Stimulated activated CD8-positive, alpha-beta memory T cell treated with anti-CD3 and anti-CD28 coated beads, Interleukin-15, amount 100 ng/mL, for 24 hours (primary cell): ENCODE measurements around the gene TTC39B.

ENCODE experiments used
- DNase-seq: peaks from one replicate; pipeline ENCODE4 v3.0.0-alpha.2; 2020; ENCODE audit warnings: low read depth

Gene TTC39B

GRCh38 chr9:15300218-15300617, 6.8 kb downstream of the TTC39B start:
- no peak for DNase-seq

GRCh38 chr9:15299374-15299939, 7.6 kb downstream of the TTC39B start:
- DNase-seq: no peak

DNA sequence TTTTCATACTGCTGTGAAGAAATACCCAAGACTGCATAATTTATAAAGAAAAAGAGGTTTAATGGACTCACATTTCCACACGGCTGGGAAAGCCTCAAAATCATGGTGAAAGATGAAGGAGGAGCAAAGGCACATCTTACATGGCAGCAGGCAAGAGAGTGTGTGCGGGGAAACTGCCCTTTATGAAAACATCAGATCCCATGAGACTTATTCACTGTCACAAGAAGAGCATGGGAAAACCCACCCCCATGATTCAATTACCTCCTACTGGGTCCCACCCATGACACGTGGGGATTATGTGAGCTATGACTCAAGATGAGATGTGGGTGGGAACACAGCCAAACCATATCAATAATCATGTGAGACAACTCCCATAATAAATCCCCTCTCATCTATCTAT, 8.7 kb downstream of the TTC39B start:
- DNase-seq: no peak

DNA sequence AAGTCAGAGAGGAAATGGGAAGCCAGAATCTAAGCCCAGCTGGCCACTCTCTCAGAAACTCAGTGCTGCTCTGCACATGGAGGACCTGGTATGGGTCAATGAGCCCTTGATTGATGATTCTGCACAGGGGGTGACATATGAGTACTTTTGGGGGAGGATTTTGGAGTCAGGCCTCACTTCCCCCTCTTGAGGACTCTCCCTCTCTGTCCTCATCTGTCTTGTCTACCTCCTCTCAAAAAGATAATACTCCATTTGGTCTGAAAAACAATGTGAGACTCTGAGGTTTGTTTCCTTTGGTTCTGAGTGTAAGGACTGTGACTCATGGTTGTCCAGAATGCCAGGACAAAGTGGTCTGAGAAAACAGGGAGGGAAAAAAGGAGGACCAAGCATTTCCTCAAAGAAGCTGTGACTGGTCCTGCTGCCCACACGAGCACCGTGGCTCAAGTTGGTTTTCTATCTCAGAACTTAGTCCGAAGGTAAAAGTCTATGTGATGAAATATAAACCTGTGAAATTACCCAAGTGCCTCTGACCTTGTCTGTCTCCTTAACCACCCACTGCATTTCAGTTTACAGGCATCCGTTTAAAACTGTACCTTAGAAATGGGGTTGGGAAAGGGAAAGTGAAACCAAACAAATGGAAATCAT, 11.1 kb downstream of the TTC39B start:
- no peak for DNase-seq

GRCh38 chr9:15294604-15295003, 12.4 kb downstream of the TTC39B start:
- no peak for DNase-seq

DNA sequence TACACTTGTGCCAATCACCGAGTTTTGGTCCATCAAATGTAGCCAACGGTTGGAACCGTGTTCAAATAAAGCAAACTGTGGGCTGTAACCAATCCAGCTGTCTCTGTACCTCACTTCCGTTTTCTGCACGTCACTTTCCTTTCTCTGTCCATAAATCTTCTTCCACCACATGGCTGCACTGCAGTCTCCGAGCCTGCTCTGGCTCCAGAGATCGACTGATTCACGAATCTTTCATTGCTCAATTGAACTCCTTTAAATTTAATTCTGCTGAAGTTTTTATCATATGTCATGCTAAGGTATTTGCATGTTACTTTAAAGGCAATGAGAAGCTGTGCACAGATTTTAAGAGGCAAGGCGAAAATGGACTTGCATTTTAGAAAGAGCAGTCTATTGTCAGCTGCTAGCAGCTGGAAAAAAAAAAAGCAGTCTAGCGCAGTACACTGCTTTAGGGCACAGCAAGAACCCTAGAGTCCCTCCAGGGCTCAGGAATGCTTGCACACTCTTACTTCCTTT, 13.2 kb downstream of the TTC39B start:
- no peak for DNase-seq

DNA sequence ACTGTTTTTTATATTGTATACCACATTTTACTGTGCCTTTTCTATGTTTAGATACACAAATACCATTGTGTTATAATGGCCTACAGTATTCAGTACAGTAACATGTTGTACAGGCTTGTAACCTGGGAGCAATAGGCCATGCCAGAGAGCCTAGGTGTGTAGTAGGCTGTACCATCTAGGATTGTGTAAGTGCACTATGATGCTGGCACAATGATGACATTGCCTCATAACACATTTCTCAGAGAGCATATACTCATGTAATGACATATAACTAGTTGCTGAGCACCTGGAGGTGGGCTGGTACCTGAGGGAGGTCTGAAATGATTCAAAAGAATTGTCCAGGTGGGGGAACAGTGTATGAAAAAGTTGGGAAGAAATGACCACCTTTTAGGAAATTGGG, 13.9 kb downstream of the TTC39B start:
- DNase-seq: no peak

DNA sequence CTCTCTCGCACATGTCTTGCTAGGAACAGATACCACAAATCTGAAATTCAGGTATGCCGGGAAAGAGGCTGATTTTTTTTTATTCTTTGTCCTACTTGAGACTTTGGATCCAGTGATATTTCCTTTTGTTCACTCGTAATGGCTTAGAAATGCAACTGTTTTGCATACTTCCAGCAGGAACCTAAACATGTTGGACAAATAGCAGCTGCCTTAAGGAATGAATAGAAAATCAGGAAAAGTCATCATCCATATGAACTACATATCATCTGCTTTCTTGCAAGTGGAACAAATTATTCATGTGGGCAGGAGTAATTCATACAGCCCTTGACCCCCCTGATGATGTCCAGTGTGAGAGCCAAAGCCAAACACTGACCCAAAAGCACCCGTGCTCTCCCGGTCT, 17.4 kb downstream of the TTC39B start:
- no peak for DNase-seq

DNA sequence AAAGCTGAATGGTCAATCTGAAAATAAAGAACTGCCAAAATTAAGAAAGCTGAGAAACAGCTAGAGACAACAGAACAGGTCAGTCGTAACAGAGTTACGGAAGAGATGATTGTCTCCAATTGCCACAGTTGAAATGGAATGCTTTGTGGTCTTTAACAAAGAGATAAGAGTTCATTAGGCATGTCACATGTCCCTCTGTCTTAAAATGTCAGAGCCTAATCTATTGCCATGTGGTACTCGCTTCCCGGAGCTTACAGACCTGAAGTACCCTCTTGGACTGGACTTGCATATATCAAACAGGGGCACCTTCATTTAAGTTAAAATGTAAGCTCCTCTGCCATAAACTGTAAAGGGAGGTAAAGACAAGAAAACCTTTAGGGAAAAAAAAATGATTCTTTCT, 19.7 kb downstream of the TTC39B start:
- no peak for DNase-seq

DNA sequence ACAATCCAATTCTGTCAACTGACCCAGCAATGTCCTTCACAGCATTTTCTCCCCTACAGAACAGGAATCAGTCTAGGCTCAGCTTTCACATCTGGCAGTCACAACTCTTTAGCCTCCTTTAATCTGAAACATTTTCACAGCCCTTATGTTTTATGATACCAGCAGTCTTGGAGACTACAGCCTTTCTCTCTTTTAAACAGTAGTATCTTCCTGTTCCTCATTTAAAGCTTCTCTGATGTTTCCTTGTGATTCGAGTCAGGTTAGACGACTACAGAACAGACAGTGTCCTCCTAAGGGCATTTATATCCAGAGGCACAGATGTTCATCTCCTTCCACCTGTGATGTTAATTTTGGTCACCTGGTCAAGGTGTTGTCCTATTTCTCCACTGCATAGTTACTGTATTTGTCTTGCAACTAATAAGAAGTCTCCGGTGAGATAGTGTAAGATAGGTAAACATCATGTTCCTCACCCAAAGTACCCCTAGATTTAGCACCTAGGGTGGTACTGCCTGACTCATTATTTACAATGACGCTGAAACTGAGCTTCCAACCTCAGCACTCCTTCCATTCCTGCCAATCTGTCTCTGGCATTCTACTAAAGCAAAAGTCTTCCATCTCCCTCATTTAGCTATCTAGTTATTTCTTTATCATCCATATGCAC, 20.7 kb downstream of the TTC39B start:
- DNase-seq: no peak

GRCh38 chr9:15282567-15283285, 24.3 kb downstream of the TTC39B start:
- DNase-seq: no peak

DNA sequence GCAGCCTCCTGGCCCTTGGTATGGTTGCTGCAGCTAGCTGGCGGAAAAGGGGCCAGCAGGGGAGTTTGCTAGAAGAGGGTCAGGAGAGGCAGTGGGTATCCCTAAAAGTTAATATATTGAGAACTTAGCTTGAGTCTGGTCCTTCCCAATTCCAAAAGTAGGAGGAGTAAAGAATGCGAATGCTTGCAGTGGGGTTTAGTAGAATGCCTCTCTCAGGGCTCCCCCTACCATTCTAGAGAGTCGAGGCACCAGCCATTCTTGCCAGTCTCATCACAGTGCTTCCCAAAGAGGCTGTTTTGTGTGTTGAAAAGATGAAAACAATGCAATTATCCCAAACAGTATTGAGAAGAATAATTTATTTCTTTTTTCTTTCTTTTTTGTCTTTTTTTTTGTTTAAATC, 26.4 kb downstream of the TTC39B start:
- DNase-seq: no peak

- DNase-seq: no peak
These were observed 28.2 kb downstream of the TTC39B start for GRCh38 chr9:15278839-15279238.

DNA sequence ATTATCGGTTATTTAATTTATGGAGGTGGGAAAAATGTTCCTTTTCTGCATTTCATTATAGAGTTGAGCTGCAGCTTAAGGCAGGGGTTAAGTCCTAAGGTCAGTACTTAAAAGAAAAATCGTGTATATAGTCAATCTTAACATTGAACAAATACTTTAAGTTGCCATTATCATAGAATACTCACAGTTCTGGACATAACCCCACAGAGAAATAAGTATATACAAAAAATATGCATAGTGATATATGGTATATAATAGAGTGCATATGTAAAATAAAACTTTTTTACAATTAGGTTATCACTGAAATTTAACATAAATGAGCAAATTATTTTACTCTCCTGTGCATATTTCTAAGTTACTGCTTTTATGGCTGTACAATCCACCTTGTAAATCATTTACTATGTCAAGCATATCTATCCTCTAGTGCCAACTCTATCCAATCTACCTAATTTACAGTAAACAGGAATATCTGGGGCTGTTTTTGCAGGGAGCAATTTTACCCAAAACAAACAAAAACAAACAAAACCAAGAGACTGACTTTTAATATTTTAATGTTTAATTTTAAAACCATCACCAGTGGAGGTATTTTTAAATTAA, 28.8 kb downstream of the TTC39B start:
- no peak for DNase-seq

DNA sequence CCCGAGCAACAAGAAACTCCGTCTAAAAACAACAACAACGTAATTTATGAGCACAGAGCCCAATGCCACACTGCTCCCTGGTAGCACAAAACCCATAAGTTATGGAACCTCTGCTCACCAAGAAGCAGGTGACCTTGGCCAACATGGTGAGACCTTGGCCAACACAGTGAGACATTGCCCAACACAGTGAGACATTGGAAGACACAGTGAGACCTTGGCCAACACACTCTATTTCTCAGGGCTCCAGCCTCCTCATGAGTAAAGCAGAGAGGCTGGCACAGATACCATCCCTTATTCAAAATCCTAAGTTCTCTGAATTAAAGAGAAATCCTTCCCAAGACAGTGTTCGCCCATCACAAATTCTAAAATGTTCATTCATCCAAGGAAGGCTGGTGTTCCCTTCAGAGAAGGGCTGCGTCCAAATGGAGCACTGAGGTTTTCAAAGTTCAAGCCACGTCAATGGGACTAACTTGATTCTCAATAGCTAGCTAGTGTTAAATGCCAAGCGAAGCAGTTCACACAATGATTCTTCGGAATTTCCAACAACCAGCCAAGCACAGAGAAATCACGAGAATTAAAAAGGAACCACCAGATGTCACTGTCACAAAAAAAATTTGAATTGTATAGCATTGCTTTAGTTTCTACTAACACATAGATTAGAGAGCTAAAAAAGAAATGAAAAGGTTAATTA, 29.5 kb downstream of the TTC39B start:
- no peak for DNase-seq

DNA sequence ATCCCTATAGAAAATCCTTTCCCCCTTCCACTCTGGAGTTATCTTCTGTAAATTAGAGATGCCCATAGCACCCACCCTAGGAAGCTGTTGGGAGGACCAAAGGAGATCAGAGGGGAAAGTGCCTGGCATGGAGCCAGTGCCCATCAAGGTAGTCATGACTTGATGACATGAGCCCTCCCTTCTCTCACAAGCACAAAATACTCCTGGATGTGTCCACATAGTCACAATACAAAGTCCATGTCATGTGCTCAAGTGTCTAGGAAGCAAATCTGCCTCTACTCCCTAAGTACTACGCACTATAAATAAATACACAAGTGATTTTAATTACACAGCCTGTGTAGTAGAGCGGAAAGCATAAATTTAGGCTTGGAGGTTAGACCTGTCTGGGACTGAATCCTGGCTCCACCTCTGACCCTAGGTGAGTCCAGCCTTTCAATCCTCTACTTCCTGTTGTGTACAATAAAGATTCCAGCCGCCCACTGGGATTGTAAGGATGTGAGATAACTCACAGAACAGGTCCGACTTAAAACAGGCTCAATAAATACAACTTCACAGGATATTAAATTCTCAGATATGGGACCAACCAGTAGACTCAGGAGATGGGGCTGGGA, 30.6 kb downstream of the TTC39B start:
- no peak for DNase-seq

DNA sequence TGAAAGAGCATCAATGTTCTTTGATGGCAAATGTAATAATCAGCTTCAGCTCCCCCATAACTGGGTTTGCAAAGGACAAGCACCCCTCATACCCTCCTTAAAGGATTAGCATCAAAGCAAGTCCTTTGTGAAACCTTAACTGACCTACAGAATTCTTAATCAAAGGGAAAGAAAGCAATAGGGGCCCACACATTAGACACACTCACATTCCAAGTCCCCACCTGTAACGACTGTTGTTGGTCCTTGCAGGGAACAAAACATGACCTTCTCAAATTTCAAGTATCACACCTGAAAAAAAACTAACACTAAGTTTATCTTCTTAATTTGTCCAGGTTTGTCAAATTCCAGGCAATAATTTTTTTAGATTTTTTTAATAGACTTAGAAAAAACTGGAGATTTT, 32.6 kb downstream of the TTC39B start:
- no peak for DNase-seq

DNA sequence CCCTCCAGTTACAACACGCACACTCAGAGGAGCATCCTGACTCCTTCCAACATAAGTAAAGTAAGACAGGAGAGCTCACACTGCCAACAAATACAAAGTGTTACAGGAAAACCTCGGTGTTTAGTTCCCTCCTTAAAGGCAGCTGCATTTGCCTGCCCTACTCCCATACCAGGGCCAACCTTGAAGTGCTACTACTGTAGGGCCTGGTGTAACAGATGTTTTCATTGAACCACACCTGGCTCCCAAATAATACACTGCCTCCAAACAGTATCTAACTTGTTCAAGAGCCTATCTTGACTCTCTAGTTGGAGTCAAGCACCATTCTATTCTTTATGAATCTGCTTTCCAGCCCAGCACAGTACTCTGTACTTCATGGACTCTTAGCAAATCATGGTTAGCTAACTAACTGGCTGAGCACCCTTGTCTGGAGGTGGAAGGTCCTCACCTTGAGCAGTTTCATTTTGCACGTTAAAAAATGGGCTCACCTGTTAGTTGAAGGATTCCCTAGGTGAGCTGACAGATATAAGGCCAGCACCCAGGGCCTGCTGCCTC, 34.6 kb downstream of the TTC39B start:
- no peak for DNase-seq

DNA sequence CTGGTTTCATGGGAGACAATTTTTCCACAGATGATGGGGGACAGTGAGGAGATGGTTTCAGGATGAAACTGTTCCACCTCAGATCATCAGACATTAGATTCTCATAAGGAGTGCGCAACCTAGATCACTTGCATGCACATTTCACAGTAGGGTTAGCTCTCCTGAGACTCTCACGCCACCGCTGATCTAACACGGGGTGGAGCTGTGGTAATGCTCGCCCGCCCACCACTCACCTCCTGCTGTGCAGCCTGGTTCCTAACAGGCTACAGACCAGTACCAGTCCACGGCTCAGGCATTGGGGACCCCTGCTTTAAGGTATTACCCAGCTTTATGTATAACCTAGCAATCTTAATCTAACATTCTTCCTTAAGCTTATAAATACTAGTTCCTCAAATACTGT, 35.6 kb downstream of the TTC39B start:
- DNase-seq: no peak

- no peak for DNase-seq
These were observed 38.2 kb downstream of the TTC39B start for GRCh38 chr9:15268782-15269181.

DNA sequence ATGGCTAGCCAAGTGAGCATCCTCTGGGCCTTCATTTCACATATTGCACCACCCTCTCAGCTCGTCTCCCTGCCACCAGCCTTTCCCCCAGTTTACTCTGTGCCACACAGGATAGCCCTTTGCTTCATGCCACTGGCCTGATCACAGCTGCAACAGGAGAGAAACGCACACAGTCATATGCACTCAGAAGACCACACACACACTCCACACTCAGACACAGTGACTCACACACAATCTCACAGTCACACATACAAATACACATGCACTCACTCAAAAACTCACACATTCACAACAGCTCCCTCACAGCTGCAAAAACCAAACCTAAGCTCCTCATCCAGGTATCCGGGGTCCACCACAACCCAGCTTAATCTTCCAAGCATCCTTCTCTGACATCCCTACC, 38.7 kb downstream of the TTC39B start:
- DNase-seq: no peak
